RWPE2 (cell line): Measurements from ENCODE around the gene ZNF521.

Experiments used
- ATAC-seq: fragments of 200-7000 bp; cut with Tn5 transposase; 3 replicates; pipeline ENCODE4 v1.9.1; 2021; ENCODE audit warnings: low read depth
- DNase-seq: peaks from one replicate; pipeline ENCODE4 v3.0.0-alpha.2; 2020; ENCODE audit warnings: low spot score
- H3K27ac ChIP-seq: fragments of 450-650 bp; 2 replicates; pipeline ENCODE4 v1.5.1; 2017; ENCODE audit warnings: mild to moderate bottlenecking; ENCODE audit not compliant: poor library complexity, severe bottlenecking
- H3K27me3 ChIP-seq: fragments of 250-450 bp; sonication (Bioruptor Pico); 2 replicates; pipeline ENCODE4 v1.5.1; 2021; ENCODE audit warnings: mild to moderate bottlenecking, moderate library complexity; ENCODE audit not compliant: insufficient read depth, poor library complexity, severe bottlenecking
- H3K36me3 ChIP-seq: fragments of 250-450 bp; sonication (Bioruptor Pico); 2 replicates; pipeline ENCODE4 v1.5.1; 2020; ENCODE audit warnings: low read depth, mild to moderate bottlenecking, moderate library complexity
- H3K4me1 ChIP-seq: fragments of 250-450 bp; sonication (Bioruptor Pico); 2 replicates; pipeline ENCODE4 v1.5.1; 2021; ENCODE audit warnings: mild to moderate bottlenecking, moderate library complexity; ENCODE audit not compliant: insufficient read depth, poor library complexity, severe bottlenecking
- H3K4me3 ChIP-seq: fragments of 250-450 bp; sonication (Bioruptor Pico); 2 replicates; pipeline ENCODE4 v1.5.1; 2021; ENCODE audit warnings: mild to moderate bottlenecking, moderate library complexity; ENCODE audit not compliant: severe bottlenecking
- H3K9me3 ChIP-seq: fragments of 250-450 bp; sonication (Bioruptor Pico); 2 replicates; pipeline ENCODE4 v1.5.1; 2021; ENCODE audit warnings: mild to moderate bottlenecking, moderate library complexity; ENCODE audit not compliant: severe bottlenecking
- TF ChIP-seq, protein P1 (sequence below): fragments of 450-650 bp; IDR thresholded peaks from one replicate; pipeline ENCODE4 v1.5.1; 2017; ENCODE audit warnings: mild to moderate bottlenecking, moderate library complexity; ENCODE audit not compliant: poor library complexity, severe bottlenecking

The ZNF521 gene

DNA sequence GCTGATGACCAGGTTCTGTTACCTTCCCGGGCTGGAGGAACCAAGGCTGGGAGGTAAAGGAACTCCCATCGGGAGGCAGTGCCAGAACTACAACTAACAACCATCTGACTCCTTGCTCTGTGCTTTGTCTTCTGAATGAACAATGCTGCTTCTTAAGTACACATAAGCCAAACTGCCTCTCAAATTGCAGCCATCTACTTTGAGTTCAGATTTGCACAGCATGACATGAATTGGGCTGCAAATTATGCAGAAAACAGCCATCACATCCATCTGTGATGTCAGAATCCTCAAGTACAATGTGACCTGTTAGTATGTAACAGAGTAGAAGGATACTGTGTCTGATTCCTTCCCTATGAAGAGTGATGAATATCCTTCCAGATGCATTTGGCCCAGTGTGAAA is 290.6 kb downstream of the ZNF521 start:
- no peaks in the 10 kb centered on the region for H3K27me3 ChIP-seq
- H3K4me3 ChIP-seq: no peak overlapping the region
- no peaks in the 10 kb centered on the region for H3K4me1 ChIP-seq
- TF ChIP-seq, protein P1, sequence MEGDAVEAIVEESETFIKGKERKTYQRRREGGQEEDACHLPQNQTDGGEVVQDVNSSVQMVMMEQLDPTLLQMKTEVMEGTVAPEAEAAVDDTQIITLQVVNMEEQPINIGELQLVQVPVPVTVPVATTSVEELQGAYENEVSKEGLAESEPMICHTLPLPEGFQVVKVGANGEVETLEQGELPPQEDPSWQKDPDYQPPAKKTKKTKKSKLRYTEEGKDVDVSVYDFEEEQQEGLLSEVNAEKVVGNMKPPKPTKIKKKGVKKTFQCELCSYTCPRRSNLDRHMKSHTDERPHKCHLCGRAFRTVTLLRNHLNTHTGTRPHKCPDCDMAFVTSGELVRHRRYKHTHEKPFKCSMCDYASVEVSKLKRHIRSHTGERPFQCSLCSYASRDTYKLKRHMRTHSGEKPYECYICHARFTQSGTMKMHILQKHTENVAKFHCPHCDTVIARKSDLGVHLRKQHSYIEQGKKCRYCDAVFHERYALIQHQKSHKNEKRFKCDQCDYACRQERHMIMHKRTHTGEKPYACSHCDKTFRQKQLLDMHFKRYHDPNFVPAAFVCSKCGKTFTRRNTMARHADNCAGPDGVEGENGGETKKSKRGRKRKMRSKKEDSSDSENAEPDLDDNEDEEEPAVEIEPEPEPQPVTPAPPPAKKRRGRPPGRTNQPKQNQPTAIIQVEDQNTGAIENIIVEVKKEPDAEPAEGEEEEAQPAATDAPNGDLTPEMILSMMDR: no peak
- DNase-seq: no peak
- ATAC-seq: no peak
- no peak overlapping the region for H3K27ac ChIP-seq
- H3K36me3 ChIP-seq: no peaks in the 10 kb centered on the region
- H3K9me3 ChIP-seq: no peaks in the 10 kb centered on the region

DNA sequence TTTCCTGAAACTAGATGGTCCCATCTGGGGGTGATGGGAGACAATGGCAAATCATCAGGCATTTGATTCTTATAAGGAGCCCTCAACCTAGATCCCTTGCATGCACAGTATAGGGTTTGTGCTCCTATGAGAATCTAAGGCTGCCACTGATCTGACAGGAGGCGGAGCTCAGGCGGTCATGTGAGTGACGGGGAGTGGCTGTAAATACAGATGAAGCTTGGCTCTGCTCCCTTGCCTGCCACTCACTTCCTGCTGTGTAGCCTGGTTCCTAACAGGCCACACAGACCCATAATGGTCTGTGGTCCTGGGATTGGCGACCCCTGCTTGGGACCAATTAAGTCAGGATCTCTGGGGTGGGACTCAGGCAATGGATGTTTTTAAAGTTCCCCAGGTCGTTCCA is 293.4 kb downstream of the ZNF521 start:
- DNase-seq: no peak

DNA sequence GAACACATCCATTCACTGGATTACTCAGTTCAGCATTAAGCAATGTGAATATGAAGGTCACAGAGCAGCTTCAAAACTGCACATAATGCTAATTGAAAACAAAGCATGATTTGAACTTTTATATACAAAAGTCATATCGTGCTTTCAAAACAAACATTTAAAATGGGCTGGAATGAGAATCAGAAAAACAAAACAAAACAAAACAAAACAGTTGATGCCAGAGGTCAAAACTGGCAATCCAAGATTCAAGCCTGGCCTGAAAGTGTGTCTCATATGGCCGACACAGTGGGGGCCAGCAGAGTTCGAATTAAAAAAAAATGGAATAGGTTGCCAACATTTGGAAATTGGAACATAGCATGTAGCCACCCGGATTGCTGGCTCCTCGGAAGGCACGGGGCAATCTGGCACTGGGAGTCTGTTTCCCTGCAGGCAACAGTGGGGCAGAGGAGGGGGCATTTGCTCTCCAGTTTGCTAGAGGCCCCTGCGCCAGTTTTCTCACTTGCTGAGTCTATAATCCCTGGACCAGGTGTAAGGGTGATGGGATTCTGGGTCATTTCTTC is 294.4 kb downstream of the ZNF521 start:
- H3K9me3 ChIP-seq: no peaks in the 10 kb centered on the region
- H3K27me3 ChIP-seq: no peaks in the 10 kb centered on the region
- TF ChIP-seq, protein P1: no peak
- no peak for DNase-seq
- no peak overlapping the region for H3K27ac ChIP-seq
- H3K4me3 ChIP-seq: no peak overlapping the region
- ATAC-seq: no peak
- no peaks in the 10 kb centered on the region for H3K36me3 ChIP-seq
- H3K4me1 ChIP-seq: no peaks in the 10 kb centered on the region

More for the DNA sequence above, 293.4 kb downstream of the ZNF521 start:
- no peak for ATAC-seq
- no peak overlapping the region for H3K4me3 ChIP-seq
- no peak overlapping the region for H3K27ac ChIP-seq
- no peaks in the 10 kb centered on the region for H3K9me3 ChIP-seq
- TF ChIP-seq, protein P1: no peak
- H3K27me3 ChIP-seq: no peaks in the 10 kb centered on the region
- no peaks in the 10 kb centered on the region for H3K4me1 ChIP-seq
- no peaks in the 10 kb centered on the region for H3K36me3 ChIP-seq

DNA sequence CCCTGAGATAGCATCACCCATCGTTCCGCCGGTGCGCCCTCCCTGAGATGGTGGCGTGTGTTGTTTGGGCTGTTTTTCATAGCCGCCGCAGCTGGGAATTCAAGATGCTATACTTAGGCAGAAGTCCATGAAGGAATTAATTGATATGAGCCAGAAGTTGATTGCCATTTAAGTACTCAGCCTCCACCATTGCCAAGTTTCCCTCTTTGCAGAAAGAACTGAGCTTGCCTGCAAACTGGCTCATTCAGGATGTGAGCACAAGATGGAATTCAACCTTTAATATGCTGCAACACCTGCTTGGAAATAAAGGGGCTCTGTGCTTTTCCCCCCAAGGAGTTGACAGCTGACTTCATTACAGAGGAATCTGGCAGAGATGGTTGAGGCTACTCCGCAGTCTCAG is 295.5 kb downstream of the ZNF521 start:
- H3K27ac ChIP-seq: no peak overlapping the region
- no peak for DNase-seq
- H3K9me3 ChIP-seq: no peaks in the 10 kb centered on the region
- no peaks in the 10 kb centered on the region for H3K36me3 ChIP-seq
- no peaks in the 10 kb centered on the region for H3K27me3 ChIP-seq
- no peaks in the 10 kb centered on the region for H3K4me1 ChIP-seq
- ATAC-seq: no peak
- no peak overlapping the region for H3K4me3 ChIP-seq
- TF ChIP-seq, protein P1: no peak

DNA sequence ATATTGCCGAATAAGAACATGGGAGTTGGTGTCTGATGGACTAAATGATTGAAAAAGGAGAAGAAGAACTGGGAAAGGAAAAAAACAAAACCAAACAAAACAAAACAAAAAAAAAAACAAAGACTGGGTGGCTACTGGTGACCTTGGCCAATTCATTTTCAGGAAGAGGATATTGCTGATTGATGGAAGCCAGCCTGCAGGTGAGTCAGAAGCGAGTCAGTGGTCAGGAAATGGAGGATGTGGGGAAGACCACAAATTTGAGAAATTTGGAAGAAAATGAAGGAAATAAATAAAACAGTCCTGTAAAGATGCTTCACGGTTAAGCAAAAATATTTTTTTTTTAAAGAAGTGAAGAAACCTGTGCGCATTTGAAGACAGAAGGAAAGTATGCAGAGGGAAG is 296.9 kb downstream of the ZNF521 start:
- Histone ChIP-seq H3K9me3 (no peaks in the 10 kb centered on the region), H3K27ac (no peak overlapping the region), H3K4me1 (no peaks in the 10 kb centered on the region), H3K36me3 (no peaks in the 10 kb centered on the region), H3K4me3 (no peak overlapping the region), H3K27me3 (no peaks in the 10 kb centered on the region)
- ATAC-seq: no peak
- no peak for DNase-seq
- TF ChIP-seq, protein P1: no peak
